DLD1 (cell line): ENCODE data around the gene C2CD5.
"Not testable (repeated sequence)": the region's sequence is repeated elsewhere in the genome, so short reads cannot be mapped to it uniquely, and the experiment has no call there.

Experiments used
- in situ Hi-C: cut with HindIII; loops from 2 replicates; pipeline ENCODE4 v1.10.0; 2017; ENCODE audit warnings: low sequenced_read_pairs

C2CD5 gene

DNA sequence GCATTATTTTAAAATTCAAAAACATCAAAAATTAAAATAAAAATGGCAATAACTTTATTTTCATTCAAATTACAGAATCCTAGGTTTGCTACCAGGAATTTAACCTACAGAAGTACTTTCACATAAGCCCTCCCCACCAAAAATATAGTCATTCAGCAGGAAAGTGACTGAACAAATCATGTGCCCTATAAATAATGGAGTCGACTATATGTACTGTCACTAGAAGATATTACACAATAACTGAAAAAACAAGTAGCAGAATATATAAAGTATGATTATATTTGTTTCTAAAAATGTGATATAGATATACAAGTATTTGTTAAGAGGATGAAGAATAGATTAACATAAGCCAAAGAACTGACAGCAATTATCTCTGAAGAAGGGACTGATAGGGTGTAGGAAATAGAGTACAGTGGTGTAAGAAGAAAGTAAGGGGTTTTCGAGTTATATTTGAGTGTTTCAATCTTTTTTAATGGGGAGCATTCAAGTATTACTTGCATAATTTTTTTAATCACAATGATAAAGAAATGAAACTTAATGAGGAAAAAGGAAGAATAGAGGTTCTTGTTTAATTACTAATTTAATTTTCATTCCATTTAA lies 7.9 kb downstream of the C2CD5 start:
- in situ Hi-C loops = no loop called here

GRCh38 chr12:22535478-22535877 lies 8.9 kb downstream of the C2CD5 start:
- in situ Hi-C loops = no loop called here

- in situ Hi-C loops = no loop called here
Measured at GRCh38 chr12:22535038-22535437, 9.3 kb downstream of the C2CD5 start.

DNA sequence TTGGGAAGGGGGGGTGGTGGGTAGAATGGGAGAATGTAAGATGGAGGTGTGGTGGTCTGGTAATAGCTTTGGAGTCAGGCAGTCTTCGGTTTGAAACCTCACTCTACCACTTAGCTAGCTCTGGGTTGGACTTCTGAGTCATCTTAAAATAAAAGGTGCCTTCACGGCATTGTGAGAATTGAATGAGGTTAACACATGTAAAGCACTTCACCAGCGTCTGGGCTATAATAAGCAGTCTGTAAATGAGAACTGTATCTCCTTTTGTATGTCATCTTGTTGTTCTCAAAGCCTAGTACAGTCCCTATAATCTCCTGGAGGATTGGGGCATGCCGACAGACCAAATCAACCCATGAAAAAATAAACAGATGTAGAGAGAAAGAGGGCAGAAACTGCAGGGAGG lies 11.2 kb downstream of the C2CD5 start:
- in situ Hi-C loops = no loop called here

DNA sequence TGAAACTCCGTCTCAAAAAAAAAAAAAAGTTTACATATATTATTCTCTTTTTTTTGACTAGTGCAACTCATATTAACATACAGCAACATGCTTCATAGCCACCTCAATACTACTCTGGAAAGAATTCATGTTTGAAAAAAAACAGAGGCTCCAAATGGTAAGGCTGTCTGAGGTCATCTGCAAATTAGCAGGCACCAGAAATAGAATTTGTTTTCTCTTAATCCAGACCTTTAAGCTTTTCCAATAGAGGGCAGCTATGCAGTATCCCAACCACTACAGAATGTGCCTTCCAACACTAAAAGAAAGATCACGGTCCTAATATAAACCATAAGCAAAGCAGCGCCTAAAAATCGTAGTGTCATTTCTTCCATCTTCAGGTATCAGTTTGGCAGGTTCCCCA lies 12.0 kb downstream of the C2CD5 start:
- in situ Hi-C loops = no loop called here

GRCh38 chr12:22531205-22531604 lies 13.1 kb downstream of the C2CD5 start:
- in situ Hi-C loops = no loop called here

GRCh38 chr12:22529281-22530060 lies 14.9 kb downstream of the C2CD5 start:
- in situ Hi-C loops = no loop called here

DNA sequence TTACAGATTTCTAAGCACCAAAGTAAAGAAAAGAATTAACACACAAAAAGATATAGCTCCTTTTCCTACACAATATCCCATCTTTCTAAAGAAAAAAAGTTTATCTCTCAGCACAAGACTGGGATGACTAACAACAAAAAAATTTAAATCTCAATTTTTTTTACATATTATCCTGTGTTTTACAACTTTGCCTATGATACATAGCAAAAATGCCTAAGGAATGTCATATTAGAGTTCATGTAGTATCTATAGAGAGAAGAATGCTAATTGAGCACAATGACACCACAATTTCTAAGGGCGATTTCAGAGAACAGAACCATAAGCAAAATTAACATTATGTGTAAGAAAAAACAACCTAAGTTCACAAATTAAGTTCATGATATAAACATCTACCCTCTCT lies 16.3 kb downstream of the C2CD5 start:
- in situ Hi-C loops = no loop called here

GRCh38 chr12:22526836-22527235 lies 17.5 kb downstream of the C2CD5 start:
- in situ Hi-C loops = no loop called here

DNA sequence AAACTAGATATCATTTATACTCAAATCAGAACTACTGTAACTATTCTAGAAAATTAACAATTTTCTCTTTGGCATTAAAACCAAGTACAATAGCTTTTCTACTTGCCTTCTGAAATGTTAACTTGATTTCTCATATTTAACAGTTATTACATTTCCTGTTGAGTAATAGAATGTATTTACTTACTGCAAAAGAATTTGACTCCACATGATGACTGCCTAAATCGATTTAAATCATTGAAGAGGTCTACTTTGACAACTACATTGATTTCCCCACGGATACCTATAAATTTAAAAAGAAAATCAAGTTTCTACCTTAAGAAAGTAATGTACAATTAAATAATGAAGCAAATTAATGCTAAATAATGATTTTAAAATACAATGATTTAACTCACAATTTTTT lies 18.9 kb downstream of the C2CD5 start:
- in situ Hi-C loops = no loop called here

DNA sequence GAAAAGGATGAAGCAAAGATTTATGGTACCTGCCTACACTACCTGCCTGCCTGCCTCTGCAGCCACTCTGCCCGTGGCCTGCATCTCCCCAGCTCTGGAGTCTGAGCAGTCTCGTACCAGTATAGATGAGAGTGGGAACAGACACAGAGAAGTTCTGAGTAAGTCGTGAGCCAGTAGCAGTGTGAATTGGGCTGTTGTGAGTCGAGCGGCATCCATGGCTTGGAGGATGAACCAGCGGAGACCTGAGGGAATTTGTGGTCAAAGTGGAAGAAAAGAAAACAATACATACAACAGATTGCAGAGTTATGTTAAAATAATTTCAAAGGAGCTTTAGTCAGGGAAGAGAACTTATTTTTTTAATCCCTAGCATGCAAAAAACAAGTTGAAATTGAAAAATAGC lies 25.3 kb downstream of the C2CD5 start:
- in situ Hi-C loops = no loop called here

DNA sequence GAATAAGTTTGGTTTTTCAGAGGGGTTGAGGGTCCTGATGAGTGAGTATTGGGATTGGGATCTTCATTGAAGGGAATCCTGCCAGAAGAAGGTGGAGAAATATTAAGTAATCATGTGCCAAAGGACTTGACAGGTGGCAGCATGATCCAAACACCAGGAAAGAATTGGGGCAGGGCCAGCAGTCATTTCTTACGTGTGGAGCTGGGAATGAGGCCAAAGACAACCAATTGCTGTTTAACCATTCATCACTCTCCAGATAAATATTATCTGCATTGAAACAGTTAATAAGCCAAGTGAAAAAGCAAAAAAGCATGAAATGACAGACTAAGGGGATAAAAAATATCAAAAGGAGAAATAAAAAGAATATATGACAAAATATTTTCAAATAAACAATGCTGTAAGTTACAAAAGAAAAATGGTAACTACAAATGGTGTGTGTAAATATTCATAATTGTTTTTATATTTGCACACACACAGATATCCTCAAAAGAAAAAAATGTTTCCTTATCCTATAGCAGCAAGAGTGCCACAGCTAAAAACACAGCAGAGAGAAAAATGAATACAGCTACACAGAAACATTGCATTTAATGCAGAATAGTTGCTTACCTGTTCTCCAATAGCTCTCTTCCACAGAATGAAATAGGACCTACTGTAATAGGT lies 26.2 kb downstream of the C2CD5 start:
- in situ Hi-C loops = no loop called here

DNA sequence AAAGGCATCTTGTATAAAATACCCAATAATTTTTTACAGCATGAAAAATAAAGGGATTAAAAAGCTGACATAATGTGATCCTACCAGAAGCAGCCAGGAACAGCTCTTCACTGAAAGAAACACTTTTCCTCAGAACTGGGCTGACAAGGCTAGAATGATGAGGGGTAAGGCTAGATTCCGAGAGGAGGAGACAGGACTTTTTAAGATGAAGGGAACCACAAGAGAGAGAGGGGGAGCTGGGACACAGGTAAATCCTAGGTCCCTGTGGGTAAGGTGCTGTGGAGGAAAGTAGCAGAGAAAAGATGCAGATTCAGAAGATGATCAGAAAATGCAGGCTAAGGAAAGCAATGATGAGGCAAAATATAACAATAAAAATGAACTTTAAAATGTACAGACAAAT lies 29.5 kb downstream of the C2CD5 start:
- in situ Hi-C loops = no loop called here

GRCh38 chr12:22505826-22506225 lies 38.5 kb downstream of the C2CD5 start:
- in situ Hi-C loops = no loop called here

DNA sequence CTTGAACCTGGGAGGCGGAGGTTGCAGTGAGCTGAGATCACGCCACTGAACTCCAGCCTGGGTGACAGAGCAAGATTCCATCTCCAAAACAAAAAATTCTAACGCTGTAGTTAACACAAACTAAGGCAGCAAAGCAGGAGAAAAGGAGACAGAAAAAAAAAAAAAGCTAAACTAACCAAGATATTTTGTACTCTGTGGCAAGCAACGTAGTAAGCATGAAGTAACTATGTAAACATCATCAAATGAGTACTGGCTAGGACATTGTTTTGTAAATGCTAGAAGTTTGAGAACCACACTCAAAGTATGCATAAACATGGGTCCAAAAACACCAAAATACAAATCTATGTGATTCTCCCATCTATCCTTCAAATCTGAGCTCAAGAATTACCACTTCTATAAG lies 44.2 kb downstream of the C2CD5 start:
- in situ Hi-C loops = no loop called here

- in situ Hi-C loops = no loop called here
Measured at GRCh38 chr12:22499445-22499844, 44.9 kb downstream of the C2CD5 start.

- in situ Hi-C loops = no loop called here
Measured at GRCh38 chr12:22494319-22494718, 50.0 kb downstream of the C2CD5 start.

DNA sequence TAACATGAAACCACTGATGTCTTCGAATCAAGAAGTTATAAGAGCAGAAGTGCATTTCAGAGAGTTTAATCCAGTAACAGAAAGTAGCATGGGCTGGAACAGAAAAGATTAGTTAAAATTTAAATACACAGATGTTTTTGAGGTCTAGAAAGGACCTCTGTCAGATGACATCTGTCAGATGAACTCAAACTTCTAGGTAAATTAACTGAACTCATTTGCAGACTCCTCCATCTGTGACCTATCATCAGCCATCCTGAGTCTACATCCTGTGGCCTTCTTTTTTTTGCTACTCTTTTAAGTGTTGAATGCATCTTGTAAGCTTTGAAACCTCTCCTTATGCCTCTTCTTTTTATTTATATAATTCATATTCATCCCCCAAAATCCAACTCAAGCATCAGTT lies 53.3 kb downstream of the C2CD5 start:
- in situ Hi-C loops = no loop called here

- in situ Hi-C loops = no loop called here
Measured at GRCh38 chr12:22488478-22488877, 55.9 kb downstream of the C2CD5 start.

- in situ Hi-C loops = not testable (repeated sequence)
Measured at GRCh38 chr12:22487683-22488082, 56.7 kb downstream of the C2CD5 start.

DNA sequence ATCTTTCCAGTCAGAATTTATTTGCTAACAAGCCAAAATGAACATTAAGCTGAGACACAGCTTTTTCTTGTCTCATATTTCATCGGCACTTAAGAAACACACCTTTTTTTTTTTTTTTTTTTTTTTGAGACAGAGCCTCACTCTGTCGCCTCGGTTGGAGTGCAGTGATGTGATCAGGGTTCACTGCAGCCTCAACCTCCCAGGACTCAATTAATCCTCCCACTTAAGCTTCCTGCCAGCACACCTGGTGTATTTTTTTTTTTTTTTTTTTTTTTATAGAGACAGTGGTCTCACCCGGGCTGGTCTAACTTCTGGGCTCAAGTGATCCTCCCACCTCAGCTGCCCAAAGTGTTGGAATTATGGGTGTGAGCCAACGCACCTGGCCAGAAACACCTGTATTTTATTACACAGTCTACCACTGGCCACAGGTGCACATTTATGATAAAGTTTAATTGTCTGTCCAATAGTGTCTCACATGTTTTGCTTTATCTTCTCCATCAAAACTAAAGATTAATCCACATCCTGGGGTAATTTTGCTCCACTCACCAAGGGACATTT lies 62.7 kb downstream of the C2CD5 start:
- in situ Hi-C loops = no loop called here

DNA sequence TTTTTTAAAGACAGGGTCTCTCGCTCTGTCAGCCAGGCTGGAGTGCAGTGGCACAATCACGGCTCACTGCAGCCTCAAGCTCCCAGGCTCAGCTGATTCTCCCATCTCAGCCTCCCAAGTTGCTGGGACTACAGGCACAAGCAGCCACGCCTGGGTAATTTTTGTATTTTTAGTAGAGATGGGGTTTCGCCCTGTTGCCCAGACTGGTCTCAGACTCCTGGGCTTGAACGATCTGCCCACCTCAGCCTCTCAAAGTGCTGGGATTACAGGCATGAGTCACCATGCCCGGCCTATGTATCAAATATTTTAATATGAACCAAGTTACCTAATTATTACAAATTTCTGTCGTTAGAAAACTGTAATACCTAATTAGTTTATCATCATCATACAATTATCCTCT lies 63.5 kb downstream of the C2CD5 start:
- in situ Hi-C loops = not testable (repeated sequence)
